Adrenal gland (tissue), 19 donors: ENCODE results near the gene BGN. TPM values are rescaled to one million over a fixed set of nuclear protein-coding genes. Genes with fewer than 3 reads are reported as not detected.

Experiments
- DNase-seq, 7 donors: peaks; one replicate each; pipeline ENCODE4 v3.0.0-alpha.2; 2019 to 2020
- H3K27ac ChIP-seq, 5 donors: fragments of 200-600 bp; sonication (generic) in 4 of 5; 1 replicate in 3 of 5; 2 replicates in 2 of 5; pipeline versions ENCODE4 v1.5.1 to v1.8.0; 2016 to 2020; ENCODE audit warnings: mild to moderate bottlenecking in 1 of 5
- H3K27me3 ChIP-seq: fragments of 200-600 bp; 2 replicates; pipeline ENCODE4 v1.8.0; 2021
- H3K36me3 ChIP-seq, 2 donors: fragments of 200-600 bp; replicated peaks in 1 of 2; 1 replicate in 1 of 2; 2 replicates in 1 of 2; pipeline versions ENCODE4 v1.5.1 to v1.8.0; 2018 to 2022
- H3K4me1 ChIP-seq, 2 donors: fragments of 200-600 bp; replicated peaks in 1 of 2; 1 replicate in 1 of 2; 2 replicates in 1 of 2; pipeline versions ENCODE4 v1.5.1 to v1.8.0; 2018 to 2021
- H3K4me3 ChIP-seq, 4 donors: fragments of 200-600 bp; sonication (generic) in 3 of 4; one replicate each; pipeline ENCODE4 v1.5.1; 2016 to 2018
- H3K9me3 ChIP-seq, 3 donors: fragments of 200-600 bp; sonication (generic) in 1 of 3; replicated peaks in 1 of 3; 1 replicate in 2 of 3; 2 replicates in 1 of 3; pipeline versions ENCODE4 v1.5.1 to v1.8.0; 2016 to 2021
- POLR2A ChIP-seq, 2 donors: fragments of 450-650 bp; IDR thresholded peaks; one replicate each; pipeline ENCODE4 v1.6.1; 2017; ENCODE audit warnings: antibody characterized with exemption in 2 of 2, mild to moderate bottlenecking in 2 of 2, moderate library complexity in 1 of 2
- WGBS, 4 donors: extraction: QIAGEN DNeasy Blood & Tissue Kit in 2 of 4; methylation state at CpG; one replicate each; pipeline versions ENCODE4 v1.1.5 to v1.1.7; 2013 to 2017; 5-methylcytosine and 5-hydroxymethylcytosine counted together
- intact Hi-C, 2 donors: fragments of 100-400 bp; cut with DNase I; formaldehyde crosslinking; loops; one replicate each; pipeline versions ENCODE4 v1.14.1 to v1.15.0; 2022 to 2023
- long read RNA-seq, 10 donors: library from polyadenylated mRNA in 3 of 10; unstranded in 2 of 10; stranded (forward) in 1 of 10; transcript quantifications; one replicate each; pipeline ENCODE4 v2.0.0 and lab custom pipeline, GENCODE V29; 2021 to 2026
- polyA plus RNA-seq, 3 donors: library from polyadenylated mRNA; stranded (reverse); fragments of 200-250 nt in 2 of 3; fragments of 350-450 nt in 1 of 3; fragmentation: Illumina TruSeq in 1 of 3; extraction: RNeasy Lipid Tissue Mini Kit (QIAGEN cat#74804) in 1 of 3; gene quantifications; one replicate each; pipeline ENCODE4 v1.2.3, GENCODE V29; 2013 to 2014
- total RNA-seq, 9 donors: library from RNA; depleted of rRNA in 4 of 9; stranded (reverse); fragments of >200 nt in 4 of 9; fragments of 120-200 nt in 1 of 9; fragmentation: NEBNext Ultra II Directional in 1 of 9; extraction: Animal tissue kit (Norgen Biotek cat#: 25700) in 1 of 9; gene quantifications; one replicate each; pipeline versions ENCODE4 v1.1.0 to v1.2.4, GENCODE V29; 2013 to 2023
- TF ChIP-seq, protein P1 (sequence below), 6 experiments: fragments of 450-650 bp in 4 of 6; fragments of 200-600 bp in 2 of 6; sonication (generic) in 1 of 6; IDR thresholded peaks; 1 replicate in 5 of 6; 2 replicates in 1 of 6; pipeline versions ENCODE4 v1.5.1 to v1.8.0; 2016 to 2021; ENCODE audit warnings: antibody characterized with exemption in 6 of 6, mild to moderate bottlenecking in 2 of 6, moderate library complexity in 1 of 6
- donor health status: healthy with polysubstance abuse.
- donor health status: Bipolar disorder and iron deficiency.
- donor health status: DM: yes; HTN: yes; CAD: no.
- donor health status: DM: no; HTN: no; CAD: no.
- donor health status: DM: no; HTN: no; CAD: no.
- donor health status: DM: yes; HTN: yes; CAD: no.

BGN gene
- total RNA-seq, result 100 to 1,000 TPM in 7 of 9 donors, 10 to 100 TPM in 2; 18.9 to 338 (median 254) TPM
- 100 to 1,000 TPM; 176 to 598 (median 240) TPM for polyA plus RNA-seq
- long read RNA-seq, donor 1, transcript BGN-201 (8 exons, 2,402 nt), result major isoform, 8 of 16 reads
- long read RNA-seq, donor 1, partial matches to known transcripts, result 8 of 16 reads
- long read RNA-seq, donor 1, other reads (novel, unspliced or antisense), result 0 of 16 reads
- long read RNA-seq, donor 2, transcript BGN-201 (8 exons, 2,402 nt), result major isoform, 21 of 40 reads
- long read RNA-seq, donor 2, partial matches to known transcripts, result 19 of 40 reads
- long read RNA-seq, donor 2, other reads (novel, unspliced or antisense), result 0 of 40 reads
- long read RNA-seq, donor 3, transcript BGN-201 (8 exons, 2,402 nt), result major isoform, 10 of 16 reads
- long read RNA-seq, donor 3, partial matches to known transcripts, result 5 of 16 reads
- long read RNA-seq, donor 3, other reads (novel, unspliced or antisense), result 0 of 16 reads
- long read RNA-seq, donor 4, transcript BGN-201 (8 exons, 2,402 nt), result major isoform, 58 of 91 reads
- long read RNA-seq, donor 4, partial matches to known transcripts, result 29 of 91 reads
- long read RNA-seq, donor 4, other reads (novel, unspliced or antisense), result 4 of 91 reads
- long read RNA-seq, donor 5, transcript BGN-201 (8 exons, 2,402 nt), result major isoform, 478 of 583 reads
- long read RNA-seq, donor 5, partial matches to known transcripts, result 90 of 583 reads
- long read RNA-seq, donor 5, other reads (novel, unspliced or antisense), result 15 of 583 reads
- long read RNA-seq, donor 6, transcript BGN-201 (8 exons, 2,402 nt), result major isoform, 41 of 59 reads
- long read RNA-seq, donor 6, partial matches to known transcripts, result 17 of 59 reads
- long read RNA-seq, donor 6, other reads (novel, unspliced or antisense), result 1 of 59 reads
- long read RNA-seq, donor 7, transcript BGN-201 (8 exons, 2,402 nt), result major isoform, 10 of 10 reads
- long read RNA-seq, donor 7, partial matches to known transcripts, result 0 of 10 reads
- long read RNA-seq, donor 7, other reads (novel, unspliced or antisense), result 0 of 10 reads
- long read RNA-seq, donor 8, transcript BGN-201 (8 exons, 2,402 nt), result major isoform, 34 of 64 reads
- long read RNA-seq, donor 8, partial matches to known transcripts, result 30 of 64 reads
- long read RNA-seq, donor 8, other reads (novel, unspliced or antisense), result 0 of 64 reads
- long read RNA-seq, donor 9, transcript BGN-201 (8 exons, 2,402 nt), result major isoform, 11 of 28 reads
- long read RNA-seq, donor 9, partial matches to known transcripts, result 17 of 28 reads
- long read RNA-seq, donor 9, other reads (novel, unspliced or antisense), result 0 of 28 reads
- long read RNA-seq, donor 10, transcript BGN-201 (8 exons, 2,402 nt), result major isoform, 19 of 19 reads
- long read RNA-seq, donor 10, partial matches to known transcripts, result 0 of 19 reads
- long read RNA-seq, donor 10, other reads (novel, unspliced or antisense), result 0 of 19 reads

DNA sequence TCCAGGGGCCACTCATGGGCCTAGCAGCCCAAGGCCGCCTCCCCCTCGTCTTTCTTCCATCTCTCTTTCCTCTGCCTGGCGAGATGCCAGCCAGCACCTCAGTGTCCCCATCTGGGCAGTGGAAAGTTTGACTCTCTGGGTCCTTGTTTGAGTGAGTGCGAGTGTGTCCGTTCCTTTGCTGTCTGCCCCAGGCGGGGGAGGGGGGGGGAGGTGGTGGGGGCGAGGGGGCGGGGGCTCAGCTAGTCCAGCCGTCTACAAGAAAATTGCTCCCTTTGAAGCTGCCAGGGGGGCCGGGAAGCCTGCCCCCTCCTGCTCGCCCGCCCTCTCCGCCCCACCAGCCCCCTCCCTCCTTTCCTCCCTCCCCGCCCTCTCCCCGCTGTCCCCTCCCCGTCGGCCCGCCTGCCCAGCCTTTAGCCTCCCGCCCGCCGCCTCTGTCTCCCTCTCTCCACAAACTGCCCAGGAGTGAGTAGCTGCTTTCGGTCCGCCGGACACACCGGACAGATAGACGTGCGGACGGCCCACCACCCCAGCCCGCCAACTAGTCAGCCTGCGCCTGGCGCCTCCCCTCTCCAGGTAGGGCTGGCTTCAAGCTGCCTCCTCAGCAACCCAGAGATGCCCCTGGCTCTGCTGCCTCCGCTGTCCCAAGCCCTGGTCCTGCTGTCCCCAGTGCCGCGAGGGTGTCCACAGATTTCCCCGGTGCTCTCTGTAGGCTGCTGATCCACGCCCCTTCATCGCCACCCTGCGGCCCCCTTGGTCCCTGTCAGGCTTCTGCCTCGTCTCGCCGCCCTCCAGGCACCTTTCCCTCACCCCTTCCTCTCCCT, at the start of gene BGN:
TSS of gene BGN (plus strand) at position 440 of the 821 bp plus-strand sequence. CDS start 9,652 bp downstream, outside the sequence.
- TF ChIP-seq POLR2A (IDR thresholded peaks at IDR 0.05), result no peak
- TF ChIP-seq, protein P1, sequence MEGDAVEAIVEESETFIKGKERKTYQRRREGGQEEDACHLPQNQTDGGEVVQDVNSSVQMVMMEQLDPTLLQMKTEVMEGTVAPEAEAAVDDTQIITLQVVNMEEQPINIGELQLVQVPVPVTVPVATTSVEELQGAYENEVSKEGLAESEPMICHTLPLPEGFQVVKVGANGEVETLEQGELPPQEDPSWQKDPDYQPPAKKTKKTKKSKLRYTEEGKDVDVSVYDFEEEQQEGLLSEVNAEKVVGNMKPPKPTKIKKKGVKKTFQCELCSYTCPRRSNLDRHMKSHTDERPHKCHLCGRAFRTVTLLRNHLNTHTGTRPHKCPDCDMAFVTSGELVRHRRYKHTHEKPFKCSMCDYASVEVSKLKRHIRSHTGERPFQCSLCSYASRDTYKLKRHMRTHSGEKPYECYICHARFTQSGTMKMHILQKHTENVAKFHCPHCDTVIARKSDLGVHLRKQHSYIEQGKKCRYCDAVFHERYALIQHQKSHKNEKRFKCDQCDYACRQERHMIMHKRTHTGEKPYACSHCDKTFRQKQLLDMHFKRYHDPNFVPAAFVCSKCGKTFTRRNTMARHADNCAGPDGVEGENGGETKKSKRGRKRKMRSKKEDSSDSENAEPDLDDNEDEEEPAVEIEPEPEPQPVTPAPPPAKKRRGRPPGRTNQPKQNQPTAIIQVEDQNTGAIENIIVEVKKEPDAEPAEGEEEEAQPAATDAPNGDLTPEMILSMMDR (IDR thresholded peaks at IDR 0.05), result peak in 4 of 6 experiments; percentile 14 to 45 (median 36)
- H3K4me1 ChIP-seq, result no peaks in the 10 kb centered on the region
- no peaks in the 10 kb centered on the region for H3K9me3 ChIP-seq
- DNase-seq, result peak in 6 of 7 donors; percentile 43 to 65 (median 50)
- H3K36me3 ChIP-seq, result no peaks in the 10 kb centered on the region
- H3K27ac ChIP-seq, result peak within 1 kb of the TSS in 1 of 5 donors; percentile 81
- intact Hi-C loops, result no loop called here
- 10 to 45% (median 21%) methylated on average over 8 to 37 of the region's 41 CpGs for WGBS, 4 donors
- H3K27me3 ChIP-seq, result peaks cover 11% of the 10 kb centered on the region
- H3K4me3 ChIP-seq, result peak within 1 kb of the TSS in 1 of 4 donors; percentile 38

- DNase-seq, result no peak
These were observed 49.5 kb upstream of the BGN start for GRCh38 chrX:153445106-153445855.

More at GRCh38 chrX:153445106-153445855, 49.5 kb upstream of the BGN start:
- WGBS, 4 donors, result 83 to 94% (median 89%) methylated on average over 5 to 35 of the region's 35 CpGs
- Histone ChIP-seq H3K4me1 (no peaks in the 10 kb centered on the region), H3K9me3 (no peaks in the 10 kb centered on the region), H3K27me3 (peaks cover 4% of the 10 kb centered on the region), H3K4me3 (no peak overlapping the region), H3K27ac (no peak overlapping the region), H3K36me3 (no peaks in the 10 kb centered on the region)
- no peak for TF ChIP-seq POLR2A (IDR thresholded peaks at IDR 0.05)
- TF ChIP-seq, protein P1 (IDR thresholded peaks at IDR 0.05), result no peak
- intact Hi-C loops, result no loop called here
